Fibroblast of gingiva (primary cell): ENCODE results near the gene OR4A16.

Source experiments
- DNase-seq: peaks from one replicate; pipeline ENCODE4 v3.0.0-alpha.2; 2011; ENCODE audit warnings: low read depth

OR4A16 gene, protein sequence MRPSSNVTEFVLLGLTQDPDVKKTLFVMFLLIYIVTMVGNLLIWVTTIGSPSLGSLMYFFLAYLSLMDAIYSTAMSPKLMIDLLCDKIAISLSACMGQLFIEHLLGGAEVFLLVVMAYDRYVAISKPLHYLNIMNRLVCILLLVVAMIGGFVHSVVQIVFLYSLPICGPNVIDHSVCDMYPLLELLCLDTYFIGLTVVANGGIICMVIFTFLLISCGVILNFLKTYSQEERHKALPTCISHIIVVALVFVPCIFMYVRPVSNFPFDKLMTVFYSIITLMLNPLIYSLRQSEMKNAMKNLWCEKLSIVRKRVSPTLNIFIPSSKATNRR

GRCh38 chr11:55342901-55343300, at the start of gene OR4A16:
Gene OR4A16, plus strand, starts transcription at chr11:55343201. Its CDS starts 0 bp downstream, at chr11:55343201.
- DNase-seq = no peak

DNA sequence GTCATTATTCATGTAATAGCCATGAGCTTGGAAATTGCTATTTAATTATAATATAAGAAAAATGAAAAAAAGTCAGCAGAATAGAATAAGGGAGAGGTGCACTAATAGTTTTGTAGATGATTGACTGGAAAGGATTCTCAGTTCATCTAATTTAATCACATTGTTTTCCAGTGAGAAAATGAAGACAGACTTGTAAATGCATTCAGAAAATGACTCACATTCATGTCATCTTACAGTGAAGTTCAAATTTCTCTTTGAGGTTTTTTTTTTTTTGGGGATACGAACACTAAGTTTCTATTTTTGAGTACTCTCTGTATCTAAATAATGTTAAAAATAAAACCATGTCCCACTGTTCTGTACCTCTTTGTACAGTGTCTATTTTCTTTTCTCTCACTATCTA, 18.5 kb upstream of the OR4A16 start:
- DNase-seq = no peak

GRCh38 chr11:55345306-55345705, 2.3 kb downstream of the OR4A16 start:
- no peak for DNase-seq

- no peak for DNase-seq
These were observed 6.0 kb downstream of the OR4A16 start for GRCh38 chr11:55349032-55349431.

DNA sequence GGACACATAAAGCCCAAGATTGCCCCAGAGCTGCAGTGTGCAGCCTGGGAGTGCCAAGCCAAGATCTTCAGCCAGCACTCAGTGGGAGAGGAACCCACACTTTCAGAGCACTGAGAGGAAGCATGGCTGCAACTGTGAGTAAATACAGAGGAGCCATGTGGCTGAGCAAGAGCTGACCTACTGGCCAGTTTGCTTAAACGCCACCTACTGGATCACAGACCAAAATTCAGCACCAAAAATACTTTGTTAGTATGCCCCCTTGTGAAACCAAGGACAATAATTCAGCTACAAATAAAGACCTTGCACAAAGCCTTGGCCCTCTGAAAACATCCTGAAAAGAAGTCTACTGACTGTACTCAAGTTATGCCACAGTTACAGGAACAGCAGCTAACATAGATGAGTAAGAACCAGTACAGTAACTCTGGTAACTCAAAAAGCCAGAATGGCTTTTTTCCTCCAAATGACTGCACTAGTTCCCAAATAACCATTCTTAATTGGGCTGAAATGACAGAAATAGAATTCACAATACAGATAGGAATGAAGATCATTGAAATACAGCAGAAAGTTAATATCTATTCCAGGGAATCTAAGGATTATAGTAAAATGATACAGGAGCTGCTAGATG, 14.7 kb downstream of the OR4A16 start:
- DNase-seq = no peak

DNA sequence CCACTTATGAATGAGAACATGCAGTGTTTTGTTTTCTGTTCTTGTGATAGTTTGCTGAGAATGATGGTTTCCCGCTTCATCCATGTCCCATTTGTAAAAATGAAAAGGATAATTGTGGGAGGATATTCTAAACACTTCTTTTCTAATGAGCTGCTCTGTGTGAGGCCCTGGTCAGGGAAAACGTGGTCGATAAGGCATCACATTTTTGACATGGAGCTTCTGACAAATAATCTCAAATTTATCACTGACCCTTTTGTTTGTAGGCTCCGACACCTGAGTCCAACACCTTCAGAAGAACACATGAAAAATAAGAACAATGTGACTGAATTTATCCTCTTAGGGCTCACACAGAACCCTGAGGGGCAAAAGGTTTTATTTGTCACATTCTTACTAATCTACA, 24.7 kb downstream of the OR4A16 start, which contains the start of gene OR4A15:
TSS of gene OR4A15 (plus strand) at position 301 of the 400 bp plus-strand sequence. CDS start at position 301, 0 bp downstream.
- no peak for DNase-seq
